ENCODE results near the gene CLEC1B. TPM values are rescaled to one million over a fixed set of nuclear protein-coding genes. Genes with fewer than 3 reads are reported as not detected.

CLEC1B gene
- total and polyA plus RNA-seq, 2 of the 4 experiments (the other 2 are of a cell fraction) = not detected

DNA sequence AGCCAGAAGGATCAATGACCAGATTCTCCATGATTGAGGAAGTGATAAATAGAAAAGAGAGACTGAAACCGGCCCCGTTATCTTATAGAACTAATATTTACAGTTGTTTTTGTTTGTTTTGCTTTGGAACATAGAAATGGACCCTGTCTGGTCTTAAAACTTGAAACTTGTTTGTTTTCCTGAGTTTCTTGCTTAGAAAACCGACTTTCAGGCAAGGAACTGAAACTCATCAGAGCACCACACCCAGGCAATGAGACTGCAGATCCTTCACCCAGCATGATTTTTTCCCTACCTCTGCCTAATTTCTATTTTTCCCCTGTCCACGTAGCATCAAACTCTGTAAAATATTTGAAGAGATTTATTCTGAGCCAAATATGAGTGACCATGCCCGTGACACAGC lies 38.3 kb downstream of the CLEC1B start:
- CTCF ChIA-PET = no interaction called here
- dilution Hi-C loops (cut with HindIII; ENCODE audit: low sequenced_read_pairs, unreplicated experiment) = no loop called here
- Histone ChIP-seq H3K9ac (ENCODE audit: low read depth, low read length) (no peak overlapping the region), H2BK120ac (ENCODE audit: low read depth, low read length) (no peak overlapping the region), H3K9me3 (ENCODE audit: control insufficient read depth, insufficient read depth, low read length) (no peaks in the 10 kb centered on the region), H2BK15ac (ENCODE audit: low read depth, low read length) (no peak overlapping the region), H2AK5ac (ENCODE audit: low read depth, low read length) (no peak overlapping the region), H2BK5ac (ENCODE audit: low read depth, low read length, poor library complexity, severe bottlenecking) (no peak overlapping the region), H3K4me3 (ENCODE audit: insufficient read depth, low read depth, low read length) (no peak overlapping the region), H2AFZ (replicated peaks; ENCODE audit: low read length, poor library complexity) (no peak overlapping the region), H2AK9ac (replicated peaks; ENCODE audit: low read depth, low read length, poor library complexity) (no peak overlapping the region), H3K9me1 (ENCODE audit: insufficient read depth, low read length) (no peaks in the 10 kb centered on the region), H4K91ac (ENCODE audit: insufficient read depth, low read depth, low read length) (no peak overlapping the region), H2BK20ac (ENCODE audit: low read depth, low read length) (no peak overlapping the region), H3K56ac (ENCODE audit: extremely low read depth, insufficient read depth, low read length) (no peak overlapping the region), H3K14ac (replicated peaks; ENCODE audit: low read depth, low read length) (no peak overlapping the region), H3K4ac (ENCODE audit: low read depth, low read length) (no peak overlapping the region), H3K36me3 (ENCODE audit: control insufficient read depth, insufficient read depth, low read length) (no peaks in the 10 kb centered on the region), H3K79me1 (ENCODE audit: low read depth in 1 of 2, low read length in 2 of 2) (no peaks in the 10 kb centered on the region), H3K4me1 (ENCODE audit: control insufficient read depth, insufficient read depth, low read length) (no peaks in the 10 kb centered on the region), H3K27me3 (ENCODE audit: control insufficient read depth, insufficient read depth, low read length) (peaks cover 4% of the 10 kb centered on the region), H4K20me1 (ENCODE audit: insufficient read depth, low read length) (no peaks in the 10 kb centered on the region), H3K27ac (ENCODE audit: insufficient read depth, low read length) (no peak overlapping the region), H4K8ac (ENCODE audit: low read depth in 2 of 2, low read length in 2 of 2) (no peak overlapping the region), H3K4me2 (ENCODE audit: low read depth, low read length) (no peak overlapping the region), H3K23ac (ENCODE audit: low read depth, low read length) (no peak overlapping the region), H4K5ac (ENCODE audit: low read depth, low read length) (no peak overlapping the region), H3K18ac (ENCODE audit: low read depth, low read length) (no peak overlapping the region)
- in situ Hi-C loops (cut with MboI; ENCODE audit: low sequenced_read_pairs) = no loop called here
- intact Hi-C loops (cut with micrococcal nuclease) = no loop called here
- BruUV-seq (replicated peaks) = no TSS peak
- POLR2A ChIA-PET (ENCODE audit: unreplicated experiment) = no interaction called here
- TF ChIP-seq CTCF (conservative IDR thresholded peaks at IDR 0.05; ENCODE audit: low read depth, low read length) = no peak
- no peak for TF ChIP-seq NFE2L2 (IDR thresholded peaks at IDR 0.05; ENCODE audit: low read depth, low read length)
- no peak for TF ChIP-seq MAZ (IDR thresholded peaks at IDR 0.05; ENCODE audit: borderline replicate concordance, low read depth, low read length)
- TF ChIP-seq USF2 (IDR thresholded peaks at IDR 0.05; ENCODE audit: low read depth, low read length) = no peak
- TF ChIP-seq RCOR1 (IDR thresholded peaks at IDR 0.05; ENCODE audit: insufficient replicate concordance, low read length) = no peak
- TF ChIP-seq MAFK (IDR thresholded peaks at IDR 0.05; ENCODE audit: low read depth, low read length) = no peak
- TF ChIP-seq POLR2A (IDR thresholded peaks at IDR 0.05; ENCODE audit: low read depth, low read length) = no peak
- TF ChIP-seq ELK1 (IDR thresholded peaks at IDR 0.05; ENCODE audit: borderline replicate concordance, low read depth, low read length) = no peak
- no peak for TF ChIP-seq FOS (IDR thresholded peaks at IDR 0.05; ENCODE audit: low read depth, low read length)
- TF ChIP-seq MXI1 (IDR thresholded peaks at IDR 0.05; ENCODE audit: borderline replicate concordance, low read depth, low read length) = no peak
- TF ChIP-seq RAD21 (IDR thresholded peaks at IDR 0.05; ENCODE audit: low read length) = no peak
- no peak for TF ChIP-seq CEBPB (IDR thresholded peaks at IDR 0.05; ENCODE audit: low read depth, low read length)
- no peak for TF ChIP-seq CHD1 (IDR thresholded peaks at IDR 0.05; ENCODE audit: low read depth, low read length)
- no peak for TF ChIP-seq RFX5 (IDR thresholded peaks at IDR 0.05; ENCODE audit: low read depth, low read length)
- no peak for TF ChIP-seq SMC3 (IDR thresholded peaks at IDR 0.05; ENCODE audit: low read depth, low read length)
- TF ChIP-seq BHLHE40 (IDR thresholded peaks at IDR 0.05; ENCODE audit: low read depth, low read length) = no peak
- DNase-seq (no peak), ATAC-seq (ENCODE audit: low read depth) (no peak)
- WGBS, 2 experiments (ENCODE audit: extremely low coverage in 2 of 2, insufficient read length in 1 of 2) = no CpG with 5 or more reads among the region's 5 CpGs
